GM12873 (cell line): ENCODE measurements around the gene AGAP1.

Experiments
- CTCF ChIP-seq: IDR thresholded peaks from 2 replicates; pipeline ENCODE4 v1.5.1; 2012; ENCODE audit warnings: low read depth, mild to moderate bottlenecking, moderate library complexity, low read length, control low read depth; ENCODE audit not compliant: insufficient read depth; ENCODE audit errors: missing control alignments

Gene AGAP1

DNA sequence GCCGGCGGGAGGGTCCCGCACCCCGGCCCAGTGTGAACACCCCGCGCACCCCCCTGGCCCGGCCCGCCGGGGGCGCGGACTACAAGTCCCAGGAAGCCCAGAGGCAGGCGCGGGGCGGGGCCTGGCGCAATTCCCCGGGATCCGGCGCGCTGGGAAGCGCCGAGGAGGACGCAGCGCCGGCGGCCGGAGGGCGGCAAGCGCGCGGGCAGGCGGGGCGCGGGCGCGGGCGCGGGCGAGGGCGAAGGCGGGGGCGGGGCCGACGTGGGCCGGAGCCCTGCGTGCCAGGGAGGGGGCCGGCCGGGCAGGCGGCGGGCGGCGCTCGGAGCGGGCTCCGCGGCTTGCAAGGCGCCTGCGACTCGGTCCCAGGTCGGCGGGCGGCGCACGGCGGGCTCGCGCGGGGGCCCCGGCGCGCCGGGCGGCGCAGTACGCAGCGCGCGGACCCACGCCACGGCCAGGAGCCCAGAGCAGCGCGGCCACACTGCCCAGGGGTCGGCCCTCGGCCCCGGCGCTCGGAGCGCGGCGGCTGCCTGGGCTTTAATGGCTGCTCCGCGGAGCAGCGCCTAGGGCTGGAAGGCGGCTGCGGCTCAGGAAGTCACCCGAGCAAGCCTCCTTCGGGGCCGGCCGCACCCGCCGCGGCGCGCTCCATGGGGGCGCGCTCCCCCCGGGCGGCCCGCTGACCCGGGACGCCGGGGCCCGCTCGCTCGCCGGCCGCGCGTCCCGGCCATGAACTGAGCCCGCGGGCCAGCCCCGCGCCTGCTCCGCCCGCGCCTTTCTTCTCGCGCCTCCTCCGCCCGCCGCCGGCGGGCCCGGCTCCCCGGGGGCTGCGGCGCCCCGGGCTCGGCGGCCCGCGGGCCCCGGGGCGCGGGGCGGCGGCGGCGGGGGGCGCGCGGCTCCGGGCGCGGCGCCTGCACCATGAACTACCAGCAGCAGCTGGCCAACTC lies at the start of gene AGAP1:
AGAP1 (plus strand) TSS at position 269 of the 941 bp plus-strand sequence.
- no peak for TF ChIP-seq CTCF

DNA sequence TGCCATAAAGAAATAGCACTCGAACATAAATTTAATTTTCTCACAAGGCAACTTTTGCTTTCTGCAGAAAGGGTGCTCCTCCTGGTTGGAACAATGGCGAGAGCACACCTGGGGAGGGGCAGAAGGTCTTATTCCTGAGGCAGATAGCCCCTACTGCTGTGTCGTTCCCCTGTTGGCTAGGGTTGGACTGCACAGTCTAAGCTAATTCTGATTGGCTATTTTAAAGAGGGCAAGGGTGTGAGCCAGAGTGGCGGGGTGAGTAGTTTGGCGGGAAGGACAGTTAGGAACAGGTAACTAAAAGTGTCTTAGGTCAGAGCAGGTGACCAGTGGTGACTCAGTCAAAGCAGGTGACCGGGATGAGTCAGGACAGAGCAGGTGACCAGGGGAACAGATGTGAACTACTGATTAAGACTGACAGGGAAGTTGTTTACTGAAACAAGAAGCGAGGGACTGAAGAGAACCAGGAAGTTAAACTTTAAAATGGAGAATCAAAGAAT lies 49.7 kb upstream of the AGAP1 start:
- TF ChIP-seq CTCF, result no peak

DNA sequence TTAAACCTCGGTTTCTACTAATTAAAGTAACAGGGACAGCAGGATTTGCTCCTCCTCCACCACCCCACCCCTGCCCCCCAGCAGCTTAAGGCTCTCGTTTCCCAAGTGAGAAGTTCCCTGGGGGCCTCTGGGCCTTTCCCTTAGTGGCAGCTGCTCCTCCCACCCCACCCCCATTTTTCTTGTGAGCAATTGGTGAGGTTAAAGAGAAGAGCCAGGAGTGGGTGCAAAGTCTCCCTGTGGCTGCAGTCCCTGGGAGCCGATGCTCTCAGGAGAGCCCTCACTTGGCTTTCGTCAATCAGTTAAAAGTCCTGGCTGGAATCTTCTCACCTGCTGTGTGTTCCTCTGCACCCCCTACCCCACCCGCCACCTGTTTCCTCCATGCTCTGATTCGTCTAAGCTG lies 48.7 kb upstream of the AGAP1 start:
- no peak for TF ChIP-seq CTCF

DNA sequence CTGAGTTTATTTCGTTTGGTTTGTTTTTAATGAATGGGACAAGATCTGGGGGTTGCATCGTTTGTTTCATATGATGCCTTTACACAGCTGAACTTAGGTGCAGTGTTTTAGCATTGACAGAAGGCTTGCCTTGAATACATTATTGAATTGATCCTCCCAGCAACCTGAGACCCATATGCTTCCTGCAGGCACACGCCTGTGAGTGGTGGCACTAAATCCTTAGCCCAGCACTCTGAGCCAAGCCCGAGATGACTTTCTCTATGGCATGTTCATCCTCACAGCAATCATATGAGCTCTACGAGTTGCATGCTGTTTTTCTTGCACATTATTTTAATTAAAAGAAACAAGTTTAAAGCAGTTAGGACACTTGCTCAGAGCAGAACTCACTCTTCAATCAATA lies 47.8 kb upstream of the AGAP1 start:
- no peak for TF ChIP-seq CTCF

DNA sequence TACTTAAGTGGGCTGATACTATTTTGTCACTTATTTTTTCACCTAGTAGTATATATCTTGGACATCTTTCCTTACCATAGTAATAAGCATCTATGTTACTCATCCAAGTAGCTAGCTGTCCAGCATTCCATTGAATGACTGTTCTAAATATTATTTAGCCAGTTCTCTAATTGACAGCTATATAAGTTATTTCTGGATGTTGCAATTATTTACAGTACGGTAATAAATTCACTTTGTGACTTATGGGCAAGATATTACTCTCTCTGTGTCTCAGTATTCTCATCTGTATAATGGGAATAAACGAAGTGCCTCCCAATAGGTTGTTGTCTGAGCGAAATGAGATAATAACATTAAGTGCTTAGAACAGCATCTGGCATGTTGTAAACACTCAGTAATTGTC lies 46.6 kb upstream of the AGAP1 start:
- TF ChIP-seq CTCF, result no peak

DNA sequence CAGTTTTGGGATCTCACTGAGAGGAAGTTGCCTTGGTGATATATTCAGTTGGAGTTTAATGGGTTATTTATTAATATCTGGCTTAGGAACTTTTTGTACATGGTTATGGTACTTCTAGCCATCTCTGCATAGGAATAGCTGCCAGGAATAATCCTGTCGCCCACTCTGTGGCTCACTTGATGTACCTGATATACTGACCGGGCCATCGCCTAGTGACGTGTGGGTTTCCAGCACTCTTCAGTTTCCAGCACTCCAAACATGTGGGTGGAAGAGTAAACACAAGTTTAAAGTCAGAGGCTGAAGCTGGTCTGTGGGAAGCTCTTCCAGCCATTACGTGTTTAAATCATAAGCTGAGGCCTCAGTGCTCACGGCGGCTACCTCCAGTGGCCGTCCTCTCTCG lies 44.3 kb upstream of the AGAP1 start:
- TF ChIP-seq CTCF, result no peak

DNA sequence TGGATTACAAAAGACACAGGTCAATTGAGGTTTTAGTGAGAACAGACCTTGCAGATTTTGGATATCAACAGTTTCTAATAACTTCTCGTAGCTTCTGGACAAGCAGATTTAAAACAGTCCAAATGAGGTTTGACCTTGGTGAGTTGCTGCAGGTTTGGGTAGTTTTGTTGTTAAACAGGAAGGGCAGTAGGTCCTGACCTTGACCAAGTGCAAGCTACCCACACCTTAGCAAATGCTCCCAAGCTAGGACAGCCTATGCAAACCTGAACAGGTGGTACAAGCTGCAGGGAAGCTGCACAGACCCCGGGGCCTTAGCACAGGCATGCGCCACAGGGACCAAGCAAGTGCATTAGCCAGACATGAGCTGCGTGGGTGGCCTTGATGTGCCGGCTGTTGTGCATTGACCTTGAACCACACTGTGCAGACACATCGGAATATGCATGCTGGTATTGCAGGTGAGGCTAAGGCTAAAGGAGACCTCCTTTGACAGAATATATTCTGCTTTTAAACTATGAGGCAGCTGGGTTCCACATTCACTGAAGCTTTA lies 40.2 kb upstream of the AGAP1 start:
- TF ChIP-seq CTCF, result no peak
